Cardiac fibroblast (primary cell): ENCODE measurements around the gene GPHN.
A peak's percentile ranks its signal among the peaks of the same experiment; 100 is the strongest.

Experiments used
- DNase-seq, 2 donors: peaks; one replicate each; pipeline versions ENCODE4 v3.0.0 to v3.0.0-alpha.2; 2010; ENCODE audit warnings: low read depth in 2 of 2
- H3K4me3 ChIP-seq, 2 donors: replicated peaks in 1 of 2; 1 replicate in 1 of 2; 2 replicates in 1 of 2; pipeline ENCODE4 v1.5.1; 2011; ENCODE audit warnings: low read depth in 2 of 2, low read length in 2 of 2, mild to moderate bottlenecking in 2 of 2, moderate library complexity in 1 of 2
- CTCF ChIP-seq: IDR thresholded peaks from one replicate; pipeline ENCODE4 v1.5.1; 2011; ENCODE audit warnings: low read depth, mild to moderate bottlenecking, low read length, inconsistent platforms

The GPHN gene

GRCh38 chr14:66746316-66747006, 238.5 kb downstream of the GPHN start:
- peak; percentile 74 for TF ChIP-seq CTCF
- no peak overlapping the region for H3K4me3 ChIP-seq
- peak; percentile 73 to 77 for DNase-seq

- H3K4me3 ChIP-seq: no peak overlapping the region
- DNase-seq: peak in 1 of 2 donors; percentile 5
- TF ChIP-seq CTCF: no peak
Observed at GRCh38 chr14:66752109-66752508, 244.2 kb downstream of the GPHN start.

- no peak for TF ChIP-seq CTCF
- DNase-seq: no peak
- no peak overlapping the region for H3K4me3 ChIP-seq
Observed at GRCh38 chr14:66758031-66758613, 250.2 kb downstream of the GPHN start.

- no peak overlapping the region for H3K4me3 ChIP-seq
- DNase-seq: no peak
- TF ChIP-seq CTCF: no peak
Observed at GRCh38 chr14:66772146-66772545, 264.2 kb downstream of the GPHN start.

GRCh38 chr14:66782853-66783252, 274.9 kb downstream of the GPHN start:
- no peak overlapping the region for H3K4me3 ChIP-seq
- TF ChIP-seq CTCF: no peak
- DNase-seq: no peak

- no peak for TF ChIP-seq CTCF
- no peak for DNase-seq
Observed at GRCh38 chr14:66790101-66790500, 282.2 kb downstream of the GPHN start.

GRCh38 chr14:66802962-66803361, 295.0 kb downstream of the GPHN start:
- no peak for DNase-seq
- no peak overlapping the region for H3K4me3 ChIP-seq
- no peak for TF ChIP-seq CTCF

More at GRCh38 chr14:66790101-66790500, 282.2 kb downstream of the GPHN start:
- H3K4me3 ChIP-seq: no peak overlapping the region
